Right ventricle myocardium superior (tissue), 1 donor: Measurements from ENCODE around the gene DOK5. TPM values are rescaled to one million over a fixed set of nuclear protein-coding genes. Genes with fewer than 3 reads are reported as not detected.
A peak's percentile ranks its signal among the peaks of the same experiment; 100 is the strongest.
"Not testable (repeated sequence)": the region's sequence is repeated elsewhere in the genome, so short reads cannot be mapped to it uniquely, and the experiment has no call there.

ENCODE experiments used
- ATAC-seq: fragments of 200-7000 bp; cut with Tn5 transposase; one replicate; pipeline ENCODE4 v1.9.1; 2020; ENCODE audit warnings: mild to moderate bottlenecking; ENCODE audit not compliant: poor library complexity
- DNase-seq: peaks from one replicate; pipeline ENCODE4 v3.0.0-alpha.2; 2020
- intact Hi-C: fragments of 100-400 bp; cut with DNase I; formaldehyde crosslinking; loops from one replicate; pipeline ENCODE4 v1.11.2; 2022
- long read RNA-seq: library from polyadenylated mRNA; unstranded; transcript quantifications from one replicate; pipeline ENCODE4 v2.0.0, GENCODE V29; 2021
- total RNA-seq: library from RNA; stranded (reverse); fragmentation: NEBNext Ultra II Directional; extraction: Animal tissue kit (Norgen Biotek cat#: 25700); gene quantifications from one replicate; pipeline ENCODE4 v1.2.1, GENCODE V29; 2021
- donor health status: DM: no; HTN: yes; CAD: no; lungs with severe emphysema.

Gene DOK5
- total RNA-seq, result 2.9 TPM
- long read RNA-seq, transcript DOK5-201 (8 exons, 1,963 nt), result major isoform, 7 of 9 reads
- long read RNA-seq, partial matches to known transcripts, result 1 of 9 reads
- long read RNA-seq, other reads (novel, unspliced or antisense), result 0 of 9 reads

- DNase-seq (peak; percentile 72), ATAC-seq (peak; percentile 93)
- intact Hi-C loops, result loop anchor here (10.0 kb wide), 1 partner anchor 159 kb away; no protein-coding TSS in a partner anchor
Observed at GRCh38 chr20:54475334-54476168, at the start of gene DOK5. Gene DOK5, plus strand, starts transcription at chr20:54475593. Its CDS starts 354 bp downstream, at chr20:54475947.

DNA sequence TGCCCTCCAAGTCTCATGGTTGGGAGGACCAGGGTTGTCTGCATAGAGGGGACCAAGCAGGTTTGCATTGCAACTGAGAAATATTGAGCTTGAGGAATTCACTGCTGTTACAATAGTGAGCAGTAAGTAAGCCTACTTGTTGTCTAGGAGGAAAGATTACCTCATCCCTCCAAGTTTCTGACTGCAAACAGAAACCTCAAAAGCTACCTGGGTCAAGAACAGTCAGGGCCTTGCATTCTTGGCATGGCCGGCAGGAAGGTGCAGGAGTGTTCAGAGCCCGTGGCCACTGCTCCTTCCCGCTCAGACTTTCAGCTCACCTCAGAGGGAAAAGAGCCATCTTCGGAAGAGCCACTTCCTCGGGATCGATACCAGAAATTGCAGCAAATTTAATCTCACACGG is 46.0 kb upstream of the DOK5 start:
- intact Hi-C loops, result no loop called here
- DNase-seq, result no peak
- ATAC-seq, result no peak

DNA sequence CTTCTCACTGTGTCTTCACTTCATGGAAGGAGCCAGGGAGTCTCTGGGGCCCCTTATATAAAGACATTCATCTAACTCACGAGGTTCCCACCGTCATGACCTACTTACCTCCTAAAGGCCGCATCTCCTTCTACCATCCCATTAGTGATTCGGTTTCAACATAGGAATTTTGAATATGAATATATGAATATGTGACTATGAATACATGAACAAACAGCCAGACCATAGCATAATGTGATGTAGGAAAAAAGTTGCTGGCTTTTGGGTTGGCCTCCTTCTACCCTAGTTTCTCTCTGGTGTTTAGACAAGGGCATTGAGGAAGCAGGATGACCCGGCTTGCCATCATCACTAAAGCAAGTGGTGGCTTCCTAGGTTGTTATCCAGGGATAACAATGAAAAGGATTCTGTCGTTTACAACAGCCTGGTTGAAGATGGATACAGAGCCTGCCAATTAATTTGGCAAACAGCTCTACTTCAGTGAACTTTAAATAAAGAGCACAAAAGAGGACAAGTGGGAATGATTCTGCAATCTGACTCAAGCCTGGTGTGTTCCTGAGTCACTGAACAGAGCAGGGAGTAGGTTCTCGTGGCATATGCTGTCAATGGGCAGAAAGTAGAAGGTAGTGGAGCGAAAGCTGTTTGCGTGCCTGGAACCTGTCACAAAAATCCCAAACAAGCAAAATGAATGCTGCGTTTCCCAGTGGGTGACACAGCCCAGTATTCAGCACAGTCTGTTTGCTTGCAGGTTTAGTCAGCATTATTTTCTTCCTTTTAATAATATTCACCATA is 44.0 kb upstream of the DOK5 start:
- ATAC-seq, result no peak
- intact Hi-C loops, result no loop called here
- no peak for DNase-seq

GRCh38 chr20:54432966-54433365 is 42.4 kb upstream of the DOK5 start:
- intact Hi-C loops, result no loop called here
- no peak for DNase-seq
- ATAC-seq, result no peak

DNA sequence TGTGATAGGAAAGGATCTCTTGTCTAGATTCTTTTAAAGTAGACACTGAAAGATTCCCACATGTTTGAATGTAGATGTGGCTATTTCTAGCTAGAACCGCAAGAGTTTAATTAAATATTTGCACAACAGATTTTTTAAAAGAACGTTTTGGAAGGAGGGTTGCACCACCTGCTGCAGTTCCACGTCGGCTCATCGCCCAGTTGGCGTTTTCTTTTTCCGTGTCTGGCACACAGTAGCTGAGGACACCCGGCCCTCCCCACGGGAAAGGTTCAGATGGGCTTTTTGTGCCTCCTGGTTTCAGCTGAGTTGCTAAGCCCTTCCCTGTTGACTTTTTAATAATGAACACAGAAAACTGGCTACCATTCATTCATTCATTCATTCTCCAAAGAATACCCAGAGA is 41.8 kb upstream of the DOK5 start:
- intact Hi-C loops, result no loop called here
- ATAC-seq, result no peak
- no peak for DNase-seq

DNA sequence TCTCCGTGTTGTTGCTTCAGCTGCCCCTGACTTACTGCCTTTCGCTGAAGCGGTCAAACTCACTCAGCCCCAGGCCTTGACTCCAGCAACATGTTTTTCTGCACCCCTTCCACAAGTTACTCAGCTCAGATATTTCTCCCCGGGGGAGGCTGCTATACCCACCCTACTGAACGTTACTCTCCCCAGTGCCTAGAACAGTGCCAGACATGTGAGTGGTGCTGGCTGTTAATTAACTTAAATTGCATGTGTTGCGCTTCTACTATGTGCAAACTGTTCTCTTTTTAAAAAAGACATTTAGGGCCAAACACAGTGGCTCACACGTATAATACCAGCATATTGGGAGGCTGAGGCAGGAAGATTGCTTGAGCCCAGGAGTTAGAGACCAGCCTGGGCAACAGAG is 41.2 kb upstream of the DOK5 start:
- no peak for ATAC-seq
- intact Hi-C loops, result no loop called here

DNA sequence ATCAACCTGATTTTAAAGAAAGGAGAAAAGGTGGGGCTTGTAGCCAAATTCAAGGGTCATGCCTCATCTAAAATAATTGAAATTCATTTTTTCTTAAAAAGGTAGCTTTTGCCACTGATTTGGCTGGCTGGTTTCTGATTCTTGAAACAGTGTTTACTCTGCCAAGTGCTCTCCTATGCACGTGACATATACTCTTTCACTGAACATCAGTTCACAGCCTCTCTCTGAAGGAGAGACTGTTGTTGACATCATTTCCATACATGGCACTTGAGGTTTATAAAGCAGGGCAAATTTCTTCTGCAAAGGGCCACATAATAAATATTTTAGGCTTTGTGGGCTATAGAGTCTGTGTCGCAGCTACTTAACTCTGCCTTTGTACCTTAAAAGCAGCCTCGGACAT is 40.4 kb upstream of the DOK5 start:
- ATAC-seq (no peak), DNase-seq (no peak)
- intact Hi-C loops, result no loop called here

More for the DNA sequence above, 41.2 kb upstream of the DOK5 start:
- DNase-seq, result no peak

- intact Hi-C loops, ATAC-seq, DNase-seq: not testable (repeated sequence)
Observed at GRCh38 chr20:54436410-54436809, 39.0 kb upstream of the DOK5 start.

- ATAC-seq (no peak), DNase-seq (no peak)
- intact Hi-C loops, result no loop called here
Observed at GRCh38 chr20:54438166-54438565, 37.2 kb upstream of the DOK5 start.

- ATAC-seq (no peak), DNase-seq (no peak)
- intact Hi-C loops, result no loop called here
Observed at GRCh38 chr20:54450207-54450606, 25.2 kb upstream of the DOK5 start.

- no peak for ATAC-seq
- intact Hi-C loops, result no loop called here
- DNase-seq, result no peak
Observed at GRCh38 chr20:54451171-54451570, 24.2 kb upstream of the DOK5 start.

DNA sequence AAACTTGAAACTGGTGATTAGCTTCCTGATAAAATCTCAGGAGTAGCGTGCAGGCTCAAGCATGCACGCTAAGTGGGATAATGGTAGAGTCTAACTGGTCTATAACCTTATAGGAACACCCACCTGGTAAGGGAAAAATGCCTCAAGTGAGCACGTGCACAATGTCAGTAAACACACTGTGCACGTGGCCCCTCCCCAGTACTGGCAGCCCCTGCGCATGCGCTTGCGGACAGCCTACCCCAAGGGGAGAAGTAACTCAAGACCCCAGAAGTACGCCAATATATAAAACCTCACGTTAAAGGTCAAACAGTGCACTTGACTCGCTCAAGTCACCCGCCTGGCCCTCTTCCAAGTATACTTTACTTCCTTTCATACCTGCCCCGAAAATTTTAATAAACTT is 23.1 kb upstream of the DOK5 start:
- no peak for ATAC-seq
- intact Hi-C loops, result no loop called here
- no peak for DNase-seq

- ATAC-seq (no peak), DNase-seq (no peak)
- intact Hi-C loops, result no loop called here
Observed at GRCh38 chr20:54454982-54455381, 20.4 kb upstream of the DOK5 start.

DNA sequence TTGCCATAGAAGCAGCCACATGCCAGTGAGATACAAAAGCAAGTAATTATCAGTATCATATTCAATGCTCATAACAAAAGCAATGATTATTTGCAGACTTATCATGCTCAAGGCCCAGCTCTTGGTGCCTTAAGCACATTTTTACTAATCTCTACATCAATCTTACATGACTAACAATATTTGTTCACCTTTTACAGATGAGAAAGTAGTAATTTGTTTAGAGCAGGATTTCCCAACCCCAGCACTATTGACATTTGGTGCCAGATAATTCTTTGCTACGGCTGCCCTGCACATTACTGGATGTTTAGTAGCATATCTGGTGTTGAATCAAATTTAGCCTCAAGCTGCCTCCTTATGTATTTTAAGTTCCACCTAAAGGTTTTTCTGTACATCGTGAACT is 19.0 kb upstream of the DOK5 start:
- intact Hi-C loops, result no loop called here
- DNase-seq, result no peak
- no peak for ATAC-seq

- DNase-seq (no peak), ATAC-seq (no peak)
- intact Hi-C loops, result no loop called here
Observed at GRCh38 chr20:54456961-54457360, 18.4 kb upstream of the DOK5 start.

GRCh38 chr20:54458219-54458618 is 17.2 kb upstream of the DOK5 start:
- DNase-seq, result no peak
- intact Hi-C loops, result no loop called here
- no peak for ATAC-seq

DNA sequence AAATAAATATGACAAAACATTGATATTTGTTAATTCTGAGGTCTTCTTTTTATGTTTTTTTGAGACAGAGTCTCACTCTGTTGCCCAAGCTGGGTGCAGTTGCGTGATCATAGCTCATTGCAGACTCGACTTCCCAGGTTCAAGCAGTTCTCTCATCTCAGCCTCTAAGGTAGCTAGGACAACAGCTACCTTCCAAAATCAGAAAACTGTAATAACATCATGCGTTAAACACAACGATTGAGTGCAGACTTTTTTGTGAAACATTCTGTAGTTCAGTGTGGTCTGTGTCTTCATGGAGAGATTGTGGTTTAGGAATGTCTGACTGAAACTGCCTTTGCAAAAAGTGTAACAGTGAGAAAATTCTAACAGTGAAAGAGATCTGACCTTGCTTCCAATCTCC is 16.1 kb upstream of the DOK5 start:
- intact Hi-C loops, result no loop called here
- DNase-seq, result no peak
- no peak for ATAC-seq

DNA sequence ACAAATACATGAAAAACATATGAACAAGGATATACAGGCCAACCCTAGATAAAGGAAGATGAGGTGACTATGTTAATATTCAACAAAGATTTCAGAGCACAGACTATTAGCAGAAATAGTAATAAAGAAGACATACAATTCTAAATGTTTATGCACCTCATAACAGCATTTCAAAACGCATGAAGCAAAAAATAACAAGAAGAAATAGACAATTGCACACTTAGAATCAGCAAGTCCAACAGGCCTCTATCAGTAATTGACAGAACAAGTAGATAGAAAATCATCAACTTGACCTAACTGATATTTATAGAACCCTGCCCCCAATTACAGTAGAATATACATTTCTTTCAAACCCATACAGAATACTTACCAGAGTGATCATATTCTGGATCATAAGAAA is 11.4 kb upstream of the DOK5 start:
- DNase-seq, result no peak
- intact Hi-C loops, result no loop called here
- no peak for ATAC-seq

DNA sequence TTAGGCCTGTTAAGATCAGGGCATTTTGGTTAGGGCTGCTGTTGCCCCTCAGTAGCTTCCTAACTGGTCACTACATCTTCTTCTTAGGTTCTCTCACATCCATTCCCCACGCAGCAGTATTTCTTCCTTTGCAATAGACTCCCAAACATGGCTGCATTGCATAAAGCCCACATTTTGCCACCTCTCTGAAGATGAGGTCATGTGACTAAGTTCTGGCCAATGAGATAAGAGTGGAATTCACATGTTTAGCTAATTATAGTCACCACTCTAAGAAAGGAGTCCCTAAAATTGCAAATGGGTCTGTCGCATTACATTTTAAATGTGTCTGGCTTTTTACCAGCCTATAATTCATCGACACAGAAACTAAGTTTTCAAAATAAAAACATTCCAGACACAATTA is 9.3 kb upstream of the DOK5 start:
- intact Hi-C loops, result no loop called here
- no peak for ATAC-seq
- DNase-seq, result no peak

DNA sequence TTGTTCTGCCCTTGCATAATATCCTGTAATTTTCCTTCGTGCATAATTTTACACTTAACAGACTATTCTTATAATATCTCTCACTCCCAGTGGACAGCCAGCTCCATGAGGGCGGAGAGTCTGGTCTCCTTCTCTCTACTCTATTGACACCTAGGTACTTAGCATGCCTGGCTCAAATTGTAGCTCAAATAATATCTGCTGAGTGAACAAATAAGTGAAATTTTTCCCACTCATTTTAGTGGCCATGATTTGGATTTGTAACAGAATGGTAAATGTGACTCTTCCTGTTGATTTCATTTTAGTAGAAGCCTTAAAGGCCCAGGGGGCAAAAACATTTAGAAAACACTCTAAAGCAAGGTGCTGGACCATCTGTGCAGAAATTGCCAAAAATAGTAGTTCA is 7.8 kb upstream of the DOK5 start:
- DNase-seq (no peak), ATAC-seq (no peak)
- intact Hi-C loops, result no loop called here
